HG03378 (cell line): ENCODE results near the gene TRAPPC5.

Source experiments
- ATAC-seq: cut with Tn5 transposase; IDR thresholded peaks from one replicate; pipeline ENCODE4 v1.9.1; 2021; ENCODE audit warnings: mild to moderate bottlenecking, moderate library complexity; ENCODE audit not compliant: unreplicated experiment

Gene TRAPPC5

DNA sequence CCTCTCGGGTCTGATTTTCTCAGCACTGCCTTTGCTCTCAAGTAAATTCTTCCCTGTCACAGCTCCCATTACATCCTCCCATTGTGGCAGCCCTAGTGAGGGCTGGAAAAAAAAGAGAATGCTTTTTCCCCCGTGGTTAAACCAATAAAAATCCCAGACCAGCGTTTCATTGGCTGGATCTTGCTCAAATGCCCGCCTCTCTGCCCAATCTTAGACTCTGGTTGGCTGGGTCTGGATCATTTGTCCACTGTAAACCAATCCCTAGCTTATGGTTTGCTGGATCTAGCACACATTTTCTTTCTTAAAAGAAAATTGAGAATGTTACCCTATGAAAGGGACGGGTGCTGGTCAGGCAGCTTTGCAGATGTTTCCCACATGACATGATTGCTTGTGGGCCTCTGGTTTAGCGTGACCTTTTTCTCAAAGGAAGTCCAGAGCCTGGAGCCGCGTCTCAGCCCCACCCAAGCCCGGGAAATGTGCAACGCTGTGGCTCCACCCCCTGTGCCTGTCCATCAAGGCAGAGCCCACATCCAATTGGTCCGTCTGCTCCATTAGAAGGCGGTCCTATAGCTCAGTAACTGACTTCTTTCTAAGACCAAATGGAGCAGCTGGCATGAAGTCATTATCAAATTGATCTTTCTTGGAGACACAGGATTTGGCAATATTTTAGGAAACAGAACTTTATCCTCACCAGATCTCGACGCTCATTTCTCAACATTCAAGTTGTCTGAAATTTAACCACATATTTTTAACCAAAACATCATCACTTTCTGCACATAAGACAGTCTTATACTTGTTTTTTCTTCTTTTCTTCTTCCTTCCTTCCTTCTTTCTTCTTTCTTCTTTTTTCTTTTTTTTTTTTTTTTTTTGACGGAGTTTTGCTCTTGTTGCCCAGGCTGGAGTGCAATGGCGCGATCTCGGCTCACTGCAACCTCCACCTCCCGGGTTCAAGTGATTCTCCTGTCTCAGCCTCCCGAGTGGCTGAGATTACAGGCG, 6.3 kb upstream of the TRAPPC5 start:
- ATAC-seq = no peak

- ATAC-seq = no peak
Measured at GRCh38 chr19:7676376-7676775, 4.3 kb upstream of the TRAPPC5 start.

DNA sequence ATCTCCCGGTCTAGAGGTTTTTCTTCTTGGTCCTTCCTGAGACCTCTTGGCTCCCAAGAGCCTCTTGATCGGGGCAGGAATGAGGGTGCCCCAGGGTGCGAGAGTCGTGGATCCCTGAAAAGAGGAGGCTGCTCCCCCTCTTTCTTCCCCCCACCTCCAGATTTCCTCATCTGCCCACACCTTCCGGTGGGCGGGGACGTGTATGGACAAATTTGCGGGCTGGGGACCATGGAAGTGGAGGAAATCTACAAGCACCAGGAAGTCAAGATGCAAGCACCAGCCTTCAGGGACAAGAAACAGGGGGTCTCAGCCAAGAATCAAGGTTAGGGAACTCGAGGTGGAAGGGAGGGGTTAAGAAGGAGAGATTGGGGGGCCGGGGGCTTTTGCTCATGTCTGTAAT, 3.8 kb upstream of the TRAPPC5 start, which contains the start of gene MCEMP1:
Gene MCEMP1 (plus strand): TSS at position 237 of the 400 bp plus-strand sequence. CDS start 31 bp downstream, at position 268.
- ATAC-seq = no peak

DNA sequence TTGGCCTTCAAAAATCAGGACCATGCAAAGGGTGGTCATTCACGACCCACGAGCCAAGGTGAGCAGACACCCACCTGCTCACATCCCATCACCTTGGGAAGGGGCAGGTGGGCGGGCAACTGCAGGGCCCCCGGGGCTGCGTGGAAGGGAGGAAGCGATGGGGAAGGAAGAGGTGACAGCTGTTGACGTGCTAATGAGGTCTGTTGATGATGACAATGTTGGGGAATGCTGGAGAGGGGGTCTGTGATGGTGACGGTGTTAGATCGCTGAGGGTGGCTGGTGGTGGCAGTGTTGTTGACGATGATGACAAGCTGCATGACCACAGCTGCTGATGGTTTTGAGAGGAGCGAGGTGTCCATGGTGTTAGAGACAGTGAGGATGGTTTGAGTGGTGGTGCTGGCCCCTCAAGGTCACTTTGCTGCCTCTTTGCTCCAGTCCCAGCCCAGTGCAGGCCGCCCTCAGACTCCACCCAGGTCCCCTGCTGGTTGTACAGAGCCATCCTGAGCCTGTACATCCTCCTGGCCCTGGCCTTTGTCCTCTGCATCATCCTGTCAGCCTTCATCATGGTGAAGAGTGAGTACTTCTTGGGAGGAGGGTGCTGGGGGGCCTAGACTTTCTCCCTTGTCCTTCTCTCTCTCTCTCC, 2.8 kb upstream of the TRAPPC5 start:
- ATAC-seq = no peak

DNA sequence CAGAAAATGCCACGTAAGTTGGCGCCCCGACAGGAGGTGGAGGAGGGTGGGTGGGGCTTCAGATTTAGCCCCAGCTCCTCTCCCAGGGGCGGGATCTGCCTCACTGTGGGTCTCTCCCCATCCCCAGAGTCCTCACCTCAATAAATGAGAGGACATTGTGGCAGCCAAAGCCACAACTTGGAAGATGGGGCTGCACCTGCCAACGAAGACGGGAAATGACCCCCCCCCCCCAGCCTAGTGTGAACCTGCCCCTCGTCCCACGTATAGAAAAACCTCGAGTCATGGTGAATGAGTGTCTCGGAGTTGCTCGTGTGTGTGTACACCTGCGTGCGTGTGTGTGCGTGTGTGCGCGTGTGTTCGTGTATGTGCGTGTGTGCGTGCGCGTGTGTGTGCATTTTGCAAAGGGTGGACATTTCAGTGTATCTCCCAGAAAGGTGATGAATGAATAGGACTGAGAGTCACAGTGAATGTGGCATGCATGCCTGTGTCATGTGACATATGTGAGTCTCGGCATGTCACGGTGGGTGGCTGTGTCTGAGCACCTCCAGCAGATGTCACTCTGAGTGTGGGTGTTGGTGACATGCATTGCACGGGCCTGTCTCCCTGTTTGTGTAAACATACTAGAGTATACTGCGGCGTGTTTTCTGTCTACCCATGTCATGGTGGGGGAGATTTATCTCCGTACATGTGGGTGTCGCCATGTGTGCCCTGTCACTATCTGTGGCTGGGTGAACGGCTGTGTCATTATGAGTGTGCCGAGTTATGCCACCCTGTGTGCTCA, 1.5 kb upstream of the TRAPPC5 start:
- ATAC-seq = peak; percentile 47

GRCh38 chr19:7679771-7680605, 645 bp upstream of the TRAPPC5 start:
- no peak for ATAC-seq

DNA sequence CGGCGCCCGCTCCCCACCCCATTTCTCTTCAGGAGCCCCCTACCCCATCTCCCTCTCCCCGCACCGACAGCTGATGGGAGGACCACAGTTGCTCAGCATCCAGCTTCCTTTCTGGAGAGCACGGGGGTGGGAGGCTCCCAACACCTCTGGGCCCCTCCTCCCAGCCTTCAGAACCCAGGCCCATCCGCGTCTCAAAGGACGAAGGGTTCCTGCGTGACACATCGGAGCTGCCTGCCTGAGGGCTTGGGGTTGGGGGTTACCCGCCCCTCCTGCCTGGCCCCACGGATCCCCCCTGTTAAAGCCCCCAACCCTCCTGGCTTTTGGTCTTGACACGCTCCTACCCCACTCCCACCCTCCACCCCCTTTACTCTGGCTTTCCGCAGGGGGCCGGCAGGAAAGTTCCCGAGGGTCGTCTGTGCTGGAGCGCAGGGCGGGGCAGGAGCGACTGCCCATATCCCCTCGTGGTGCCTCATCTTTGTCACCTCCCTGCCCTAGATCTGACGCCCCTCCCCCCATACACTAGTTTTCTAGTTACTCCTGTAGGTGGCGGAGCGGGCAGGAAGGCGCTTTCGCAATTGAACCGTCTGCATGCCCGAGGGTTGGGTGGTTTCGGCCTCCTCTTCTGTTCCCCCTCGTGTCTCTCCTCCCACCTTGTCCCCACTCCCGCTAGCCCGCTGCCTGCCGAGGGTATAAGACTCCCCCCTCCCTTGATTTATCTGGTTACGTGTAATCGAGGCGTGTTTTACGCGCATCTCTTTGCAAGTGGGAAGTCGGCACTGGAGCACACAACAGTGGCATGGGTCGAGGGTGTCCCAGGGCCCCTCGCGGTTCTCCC, 924 bp downstream of the TRAPPC5 start:
- ATAC-seq = no peak

DNA sequence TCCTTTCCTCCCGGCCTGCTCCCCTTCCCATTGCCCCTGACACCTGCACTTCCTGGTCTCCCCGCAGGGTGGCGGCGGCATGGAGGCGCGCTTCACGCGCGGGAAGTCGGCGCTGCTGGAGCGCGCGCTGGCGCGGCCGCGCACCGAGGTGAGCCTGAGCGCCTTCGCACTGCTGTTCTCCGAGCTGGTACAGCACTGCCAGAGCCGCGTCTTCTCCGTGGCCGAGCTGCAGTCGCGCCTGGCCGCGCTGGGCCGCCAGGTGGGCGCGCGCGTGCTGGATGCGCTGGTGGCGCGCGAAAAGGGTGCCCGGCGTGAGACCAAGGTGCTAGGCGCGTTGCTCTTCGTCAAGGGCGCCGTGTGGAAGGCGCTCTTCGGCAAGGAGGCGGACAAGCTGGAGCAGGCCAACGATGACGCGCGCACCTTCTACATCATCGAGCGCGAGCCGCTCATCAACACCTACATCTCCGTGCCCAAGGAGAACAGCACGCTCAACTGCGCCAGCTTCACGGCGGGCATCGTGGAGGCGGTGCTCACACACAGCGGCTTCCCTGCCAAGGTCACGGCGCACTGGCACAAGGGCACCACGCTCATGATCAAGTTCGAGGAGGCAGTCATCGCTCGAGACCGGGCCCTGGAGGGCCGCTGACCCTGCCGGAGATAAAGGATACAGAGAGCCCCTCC, 1.7 kb downstream of the TRAPPC5 start:
- no peak for ATAC-seq

GRCh38 chr19:7685546-7686445, 5.2 kb downstream of the TRAPPC5 start:
- ATAC-seq = no peak

DNA sequence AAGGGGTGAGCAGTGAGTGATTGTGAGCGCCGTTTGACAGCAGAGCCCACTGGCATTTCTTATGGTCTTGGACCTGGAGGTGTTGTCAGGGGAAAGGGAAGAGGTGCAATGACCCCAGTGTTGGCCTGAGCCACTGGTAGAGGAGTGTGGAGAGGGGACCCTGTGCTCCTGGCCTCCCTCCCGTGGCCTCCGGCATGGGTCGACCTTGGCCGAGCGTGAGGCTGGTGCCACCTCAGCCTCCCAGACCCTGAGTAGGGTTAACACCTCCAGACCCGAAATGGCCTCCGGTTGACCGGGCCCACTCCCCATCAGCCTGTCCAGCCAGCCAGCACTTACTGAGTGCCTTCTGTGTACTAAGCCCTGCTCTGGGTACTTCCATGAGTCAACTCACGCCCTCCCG, 6.5 kb downstream of the TRAPPC5 start:
- no peak for ATAC-seq

GRCh38 chr19:7689165-7689564, 8.5 kb downstream of the TRAPPC5 start:
- no peak for ATAC-seq

GRCh38 chr19:7690779-7691258, 10.2 kb downstream of the TRAPPC5 start:
- no peak for ATAC-seq

- ATAC-seq = no peak
Measured at GRCh38 chr19:7691497-7691896, 10.9 kb downstream of the TRAPPC5 start.

DNA sequence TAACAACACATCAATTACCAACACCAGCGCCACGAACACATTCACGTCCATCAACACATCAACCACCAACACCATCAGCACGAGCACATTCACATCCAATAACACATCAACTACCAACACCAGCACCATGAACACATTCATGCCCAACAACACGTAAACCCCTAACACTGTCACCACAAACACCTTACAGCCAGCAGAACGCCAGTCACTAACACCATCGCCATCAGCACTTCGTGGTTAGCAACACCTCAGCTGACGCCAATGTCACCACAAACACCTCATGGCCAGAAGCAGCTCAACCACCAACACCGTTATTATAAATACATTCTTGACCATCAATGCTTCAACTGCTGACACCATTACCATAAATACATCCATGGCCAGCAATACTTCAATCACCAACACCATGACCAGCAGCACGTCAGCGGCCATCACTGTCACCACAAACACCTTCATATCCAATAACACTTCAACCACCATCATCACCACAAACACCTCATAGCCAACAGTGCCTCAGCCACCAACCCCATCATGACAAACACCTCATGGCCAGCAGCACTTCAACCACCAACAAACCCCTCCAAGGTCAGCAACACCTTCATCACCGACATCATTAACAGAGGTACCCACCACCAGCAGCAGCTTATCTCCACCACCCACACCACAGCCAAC, 11.9 kb downstream of the TRAPPC5 start:
- ATAC-seq = no peak

- no peak for ATAC-seq
Measured at GRCh38 chr19:7694499-7694898, 13.9 kb downstream of the TRAPPC5 start.

DNA sequence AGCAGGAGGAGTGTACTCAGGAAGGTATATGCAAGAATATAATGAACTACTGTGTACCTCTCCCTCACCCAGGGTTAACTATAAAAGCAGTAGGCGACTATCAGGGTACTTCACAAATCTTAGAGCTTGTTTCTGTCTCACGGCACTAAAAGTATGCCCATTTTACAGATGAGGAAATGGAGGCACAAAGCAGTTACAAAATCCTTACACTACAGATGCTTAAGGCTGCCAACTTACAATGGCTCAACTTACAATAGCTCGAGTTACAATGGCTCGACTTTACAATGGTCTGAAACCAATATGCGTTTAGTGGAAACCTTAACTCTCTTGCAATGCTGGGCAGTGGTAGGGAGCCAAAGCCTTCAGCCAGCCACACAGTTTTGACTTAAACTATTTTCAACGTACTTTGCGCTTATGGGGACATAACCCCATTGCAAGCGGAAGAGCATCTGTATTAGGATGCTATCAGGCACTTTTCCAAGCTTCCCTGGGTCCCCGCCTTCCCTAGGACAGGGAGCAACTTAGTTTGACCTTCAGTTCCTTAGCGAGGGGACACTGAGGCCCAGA, 17.2 kb downstream of the TRAPPC5 start:
- no peak for ATAC-seq

- ATAC-seq = no peak
Measured at GRCh38 chr19:7698583-7698982, 17.9 kb downstream of the TRAPPC5 start.
